ENCODE results near the gene PHLDB3.

The PHLDB3 gene

DNA sequence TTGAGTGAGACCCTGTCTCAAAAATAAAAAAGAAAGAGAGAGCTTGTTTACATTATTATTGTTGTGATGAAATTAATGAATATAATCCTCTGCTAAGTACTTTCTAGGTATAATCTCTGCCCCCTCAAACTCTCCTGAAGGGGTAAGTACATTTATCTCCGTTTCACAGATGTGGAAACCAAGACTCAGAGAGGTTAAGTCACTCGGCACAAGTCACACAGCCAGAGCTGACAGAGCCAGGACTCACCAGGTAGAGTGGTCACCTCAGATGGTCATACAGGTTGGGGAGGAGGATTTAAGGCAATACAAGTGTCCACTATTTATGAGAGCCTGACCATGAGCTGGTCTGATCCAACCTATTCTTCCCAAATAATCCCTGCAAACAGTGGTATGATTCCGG, 24.0 kb downstream of the PHLDB3 start:
- no peak for DNase-seq (ENCODE audit: extremely low spot score)
- no peak for TF ChIP-seq TARDBP (IDR thresholded peaks at IDR 0.05)
- TF ChIP-seq NFRKB (IDR thresholded peaks at IDR 0.05): no peak
- TF ChIP-seq FOXK2 (IDR thresholded peaks at IDR 0.05): no peak
- no peak for TF ChIP-seq FOXM1 (IDR thresholded peaks at IDR 0.05; ENCODE audit: borderline replicate concordance)
- no peak for TF ChIP-seq ARNT (IDR thresholded peaks at IDR 0.05)
- TF ChIP-seq SUZ12 (IDR thresholded peaks at IDR 0.05): no peak
- TF ChIP-seq ZNF384 (IDR thresholded peaks at IDR 0.05): no peak
- no peak for TF ChIP-seq ELF4 (IDR thresholded peaks at IDR 0.05)
- no peak for TF ChIP-seq SP1 (IDR thresholded peaks at IDR 0.05)
- TF ChIP-seq, protein P1, sequence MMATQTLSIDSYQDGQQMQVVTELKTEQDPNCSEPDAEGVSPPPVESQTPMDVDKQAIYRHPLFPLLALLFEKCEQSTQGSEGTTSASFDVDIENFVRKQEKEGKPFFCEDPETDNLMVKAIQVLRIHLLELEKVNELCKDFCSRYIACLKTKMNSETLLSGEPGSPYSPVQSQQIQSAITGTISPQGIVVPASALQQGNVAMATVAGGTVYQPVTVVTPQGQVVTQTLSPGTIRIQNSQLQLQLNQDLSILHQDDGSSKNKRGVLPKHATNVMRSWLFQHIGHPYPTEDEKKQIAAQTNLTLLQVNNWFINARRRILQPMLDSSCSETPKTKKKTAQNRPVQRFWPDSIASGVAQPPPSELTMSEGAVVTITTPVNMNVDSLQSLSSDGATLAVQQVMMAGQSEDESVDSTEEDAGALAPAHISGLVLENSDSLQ (IDR thresholded peaks at IDR 0.05): no peak
- TF ChIP-seq L3MBTL2 (conservative IDR thresholded peaks at IDR 0.05): no peak
- no peak for TF ChIP-seq CTBP1 (IDR thresholded peaks at IDR 0.05; ENCODE audit: borderline replicate concordance)
- TF ChIP-seq LEF1 (IDR thresholded peaks at IDR 0.05; ENCODE audit: borderline replicate concordance): no peak
- no peak for TF ChIP-seq FOXA1 (IDR thresholded peaks at IDR 0.05)
- TF ChIP-seq BHLHE40 (IDR thresholded peaks at IDR 0.05; ENCODE audit: borderline replicate concordance): no peak
- no peak for TF ChIP-seq HDGF (IDR thresholded peaks at IDR 0.05; ENCODE audit: borderline replicate concordance)
- POLR2A ChIA-PET: interaction anchor here (0.9 kb wide), 1 partner anchor 23 kb away, joined by 3 read pairs; no protein-coding TSS in a partner anchor
- CTCF ChIA-PET: no interaction called here

DNA sequence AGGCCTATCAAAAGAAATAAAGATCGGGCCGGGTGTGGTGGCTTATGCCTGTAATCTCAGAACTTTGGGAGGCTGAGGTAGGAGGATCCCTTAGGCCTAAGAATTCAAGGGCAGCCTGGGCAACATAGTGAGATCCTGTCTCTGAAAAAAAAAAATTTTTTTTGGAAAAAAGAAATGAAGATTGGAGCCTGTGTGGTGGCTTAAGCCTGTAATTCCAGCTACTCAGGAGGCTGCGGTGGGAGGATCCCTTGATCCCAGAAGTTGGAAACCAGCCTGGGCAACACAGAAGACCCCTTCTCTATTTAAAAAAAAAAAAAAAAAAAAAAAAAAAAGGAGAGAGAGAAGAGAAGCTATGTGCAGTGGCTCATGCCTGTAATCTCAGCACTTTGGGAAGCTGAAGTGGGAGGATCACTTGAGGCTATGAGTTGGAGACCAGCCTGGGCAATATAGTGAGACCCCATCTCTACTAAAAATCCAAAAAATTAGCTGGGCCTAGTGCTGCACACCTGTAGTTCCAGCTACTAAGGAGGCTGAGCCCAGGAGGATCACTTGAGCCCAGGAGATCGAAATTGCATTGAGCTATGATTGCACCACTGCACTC, 24.5 kb downstream of the PHLDB3 start:
- ChIA-PET POLR2A (interaction anchor here (0.9 kb wide), 1 partner anchor 24 kb away, joined by 3 read pairs; no protein-coding TSS in a partner anchor), CTCF (no interaction called here)

DNA sequence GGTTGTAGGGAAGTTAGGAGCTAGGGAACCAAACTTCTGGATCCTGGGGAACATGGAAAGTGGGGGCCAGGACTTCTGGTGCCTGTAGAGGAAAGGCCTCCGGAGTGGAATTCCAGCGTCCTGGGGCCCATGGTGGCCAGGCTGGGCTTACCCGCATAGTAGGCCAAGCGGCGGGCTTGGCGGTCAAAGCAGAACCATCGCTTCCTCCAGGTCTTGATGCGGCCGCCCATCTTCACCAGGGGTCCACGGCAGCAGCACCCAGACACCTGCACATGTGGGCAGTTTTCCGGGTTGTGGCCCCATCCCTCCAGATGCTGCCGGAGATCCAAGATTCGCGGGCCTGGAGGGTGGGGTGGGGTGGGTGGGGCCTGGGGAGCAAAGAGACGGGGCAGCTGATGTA, 25.3 kb downstream of the PHLDB3 start:
- no peak for TF ChIP-seq CTBP1 (IDR thresholded peaks at IDR 0.05; ENCODE audit: borderline replicate concordance)
- no peak for TF ChIP-seq SP1 (IDR thresholded peaks at IDR 0.05)
- TF ChIP-seq HDGF (IDR thresholded peaks at IDR 0.05; ENCODE audit: borderline replicate concordance): no peak
- no peak for TF ChIP-seq TARDBP (IDR thresholded peaks at IDR 0.05)
- CTCF ChIA-PET: no interaction called here
- POLR2A ChIA-PET: no interaction called here
- DNase-seq (ENCODE audit: extremely low spot score): no peak

More for the DNA sequence above, 24.5 kb downstream of the PHLDB3 start:
- no peak for DNase-seq (ENCODE audit: extremely low spot score)
- TF ChIP-seq SUZ12 (IDR thresholded peaks at IDR 0.05): no peak
- TF ChIP-seq FOXM1 (IDR thresholded peaks at IDR 0.05; ENCODE audit: borderline replicate concordance): no peak
- TF ChIP-seq, protein P1 (IDR thresholded peaks at IDR 0.05): no peak

DNA sequence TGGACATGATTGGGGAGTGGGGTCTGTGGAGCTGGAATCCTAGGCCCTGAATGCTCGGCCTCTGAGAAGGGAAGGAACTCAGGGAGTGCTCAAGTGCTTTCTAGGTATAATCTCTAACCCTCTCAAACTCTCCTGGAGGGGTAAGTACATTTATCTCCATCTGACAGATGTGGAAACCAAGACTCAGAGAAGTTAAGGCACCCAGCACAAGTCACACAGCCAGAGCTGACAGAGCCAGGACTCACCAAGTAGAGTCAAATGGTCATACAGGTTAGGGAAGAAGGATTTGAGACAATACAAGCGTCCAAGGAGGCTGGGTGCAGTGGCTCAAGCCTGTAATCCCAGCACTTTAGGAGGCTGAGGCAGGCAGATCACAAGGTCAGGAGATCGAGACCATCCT, 26.2 kb downstream of the PHLDB3 start:
- ChIA-PET CTCF (no interaction called here), POLR2A (no interaction called here)
- no peak for DNase-seq (ENCODE audit: extremely low spot score)
- no peak for TF ChIP-seq NFRKB (IDR thresholded peaks at IDR 0.05)
- TF ChIP-seq CTBP1 (IDR thresholded peaks at IDR 0.05; ENCODE audit: borderline replicate concordance): no peak
- TF ChIP-seq, protein P1 (IDR thresholded peaks at IDR 0.05): no peak
- no peak for TF ChIP-seq SP1 (IDR thresholded peaks at IDR 0.05)
- no peak for TF ChIP-seq FOXM1 (IDR thresholded peaks at IDR 0.05; ENCODE audit: borderline replicate concordance)
- TF ChIP-seq ARNT (IDR thresholded peaks at IDR 0.05): no peak

DNA sequence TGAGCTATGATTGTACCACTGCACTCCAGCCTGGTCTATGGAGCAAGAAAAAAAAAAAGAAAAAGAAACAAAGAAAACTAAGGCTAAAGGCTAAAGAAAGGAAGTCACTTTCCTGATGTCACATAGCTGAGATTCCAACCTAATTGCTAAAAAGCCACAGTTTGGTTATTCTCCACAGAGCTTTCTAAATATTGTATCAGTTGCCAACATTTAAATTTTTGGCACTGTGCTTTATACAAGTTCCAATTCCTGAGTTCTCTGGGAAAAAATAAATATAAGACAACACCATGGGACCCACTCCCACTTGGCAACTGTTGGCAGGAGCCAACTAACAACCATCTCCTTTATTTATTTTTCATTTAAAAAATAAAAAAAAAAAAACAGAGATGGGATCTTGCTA, 27.9 kb downstream of the PHLDB3 start:
- CTCF ChIA-PET: no interaction called here
- DNase-seq (ENCODE audit: extremely low spot score): no peak
- TF ChIP-seq FOXA1 (IDR thresholded peaks at IDR 0.05) (no peak), L3MBTL2 (conservative IDR thresholded peaks at IDR 0.05) (no peak), TARDBP (IDR thresholded peaks at IDR 0.05) (no peak), ELF4 (IDR thresholded peaks at IDR 0.05) (no peak)
- TF ChIP-seq, protein P1 (IDR thresholded peaks at IDR 0.05): no peak
- POLR2A ChIA-PET: no interaction called here

DNA sequence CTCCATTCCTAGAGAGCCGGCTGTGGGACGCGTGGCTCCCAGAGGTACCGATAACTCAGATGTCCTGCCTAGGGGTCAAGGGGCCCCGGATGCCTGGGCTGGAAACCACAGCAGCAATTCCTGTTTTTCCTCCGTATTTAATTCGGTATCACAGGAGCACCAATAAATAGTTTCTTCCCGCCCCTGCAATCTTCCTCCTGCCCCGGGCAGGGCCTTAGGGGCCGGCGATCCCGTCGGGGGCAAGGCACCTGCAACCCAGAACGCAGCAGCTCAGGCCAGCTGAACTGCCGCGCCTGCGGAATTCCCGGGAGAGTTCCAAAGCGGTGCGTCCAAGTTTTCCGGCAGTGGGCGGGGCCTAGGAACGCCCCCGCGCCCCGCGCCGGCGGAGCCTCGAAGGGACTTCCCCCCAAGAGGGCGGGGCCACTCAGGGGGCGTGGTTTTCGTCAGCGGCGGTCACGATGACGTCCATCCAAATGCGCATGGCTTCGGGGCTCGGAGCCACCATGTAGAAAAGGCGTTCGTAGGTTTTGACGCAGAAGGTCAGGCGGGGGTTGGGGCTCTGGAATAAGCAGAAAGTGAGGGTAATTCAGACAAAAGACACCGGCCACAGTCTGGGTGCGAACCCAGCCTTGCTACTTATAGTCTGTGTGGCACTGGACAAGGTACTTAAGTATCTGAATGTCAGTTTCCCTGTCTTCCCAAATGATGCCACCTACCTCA, 29.4 kb downstream of the PHLDB3 start:
- CTCF ChIA-PET: no interaction called here
- peak; percentile 98 for DNase-seq (ENCODE audit: extremely low spot score)
- TF ChIP-seq L3MBTL2 (conservative IDR thresholded peaks at IDR 0.05): peak; percentile 92
- no peak for TF ChIP-seq CTBP1 (IDR thresholded peaks at IDR 0.05; ENCODE audit: borderline replicate concordance)
- TF ChIP-seq, protein P1 (IDR thresholded peaks at IDR 0.05): peak; percentile 90
- peak; percentile 34; the same call in 1 of the 2 replicates for TF ChIP-seq SP1 (IDR thresholded peaks at IDR 0.05)
- TF ChIP-seq LEF1 (IDR thresholded peaks at IDR 0.05; ENCODE audit: borderline replicate concordance): no peak
- TF ChIP-seq SUZ12 (IDR thresholded peaks at IDR 0.05): no peak
- no peak for TF ChIP-seq FOXA1 (IDR thresholded peaks at IDR 0.05)
- POLR2A ChIA-PET: interaction anchor here (0.8 to 1.2 kb wide), 2 partner anchors 11 to 12 kb away, joined by 3 read pairs; no protein-coding TSS in a partner anchor
